Ramos (cell line): ENCODE measurements around the gene SULF2.
"Not testable (repeated sequence)": the region's sequence is repeated elsewhere in the genome, so short reads cannot be mapped to it uniquely, and the experiment has no call there.

ENCODE experiments used
- in situ Hi-C: fragments of 300-500 bp; cut with MboI; formaldehyde crosslinking; loops from one replicate; pipeline ENCODE4 v1.14.3; 2022; ENCODE audit warnings: low sequenced_read_pairs; ENCODE audit not compliant: unreplicated experiment

SULF2 gene

DNA sequence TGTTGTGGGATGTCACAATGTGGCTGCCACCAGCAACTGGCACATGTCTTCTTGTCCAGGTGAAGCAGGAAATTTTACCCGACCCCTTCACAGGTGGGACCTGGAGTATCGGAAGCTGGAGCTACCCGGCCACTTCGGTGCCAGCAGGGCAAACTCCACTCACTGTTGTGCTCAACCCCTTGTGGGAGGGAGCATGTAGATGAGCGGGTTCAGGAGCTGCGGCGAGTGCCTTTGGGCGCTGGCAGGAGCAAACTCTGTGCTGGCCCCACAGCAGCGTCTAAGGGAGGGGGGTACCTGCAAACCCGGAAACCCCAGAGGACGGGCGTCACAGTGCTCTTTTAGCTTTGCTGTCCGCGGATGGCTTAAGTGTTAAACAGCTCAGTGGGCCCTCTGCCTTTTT lies 20.7 kb upstream of the SULF2 start:
- in situ Hi-C loops, result no loop called here

DNA sequence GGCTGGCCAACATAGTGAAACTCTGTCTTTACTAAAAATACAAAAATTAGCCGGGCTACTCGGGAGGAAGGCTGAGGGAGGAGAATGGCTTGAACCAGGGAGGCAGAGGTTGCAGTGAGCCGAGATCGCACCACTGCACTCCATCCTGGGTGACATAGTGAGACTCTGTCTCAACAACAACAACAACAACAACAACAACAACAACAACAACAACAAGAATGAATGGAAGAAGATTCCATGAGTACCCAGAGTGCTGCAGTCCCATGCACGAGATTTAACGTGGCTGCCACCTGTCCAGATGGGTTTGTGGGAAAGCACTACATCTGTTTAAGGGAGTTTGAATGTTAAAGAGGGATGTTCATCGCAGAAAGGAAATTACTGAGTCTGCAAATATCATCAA lies 19.7 kb upstream of the SULF2 start:
- in situ Hi-C loops, result not testable (repeated sequence)

- in situ Hi-C loops, result not testable (repeated sequence)
Measured at GRCh38 chr20:47804224-47804825, 19.0 kb upstream of the SULF2 start.

DNA sequence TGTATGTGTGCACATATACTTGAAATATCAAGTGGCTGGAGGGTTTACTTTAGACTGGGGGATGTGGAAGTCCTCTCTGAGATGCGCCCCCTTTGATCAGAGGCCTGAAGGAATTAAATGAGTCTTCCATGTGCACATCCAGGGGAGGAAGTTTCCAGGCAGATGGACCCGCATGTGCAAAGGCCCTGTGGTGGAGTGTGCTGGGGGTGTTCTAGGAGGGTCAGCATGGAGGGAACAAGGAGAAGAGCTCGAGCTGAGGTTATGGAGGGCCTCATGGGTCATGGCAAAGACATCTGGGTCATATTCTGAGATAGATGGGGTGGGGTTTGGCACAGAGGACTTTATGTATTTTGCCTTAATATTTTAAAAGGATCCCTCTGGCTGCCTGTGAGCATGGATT lies 17.7 kb upstream of the SULF2 start:
- in situ Hi-C loops, result no loop called here

DNA sequence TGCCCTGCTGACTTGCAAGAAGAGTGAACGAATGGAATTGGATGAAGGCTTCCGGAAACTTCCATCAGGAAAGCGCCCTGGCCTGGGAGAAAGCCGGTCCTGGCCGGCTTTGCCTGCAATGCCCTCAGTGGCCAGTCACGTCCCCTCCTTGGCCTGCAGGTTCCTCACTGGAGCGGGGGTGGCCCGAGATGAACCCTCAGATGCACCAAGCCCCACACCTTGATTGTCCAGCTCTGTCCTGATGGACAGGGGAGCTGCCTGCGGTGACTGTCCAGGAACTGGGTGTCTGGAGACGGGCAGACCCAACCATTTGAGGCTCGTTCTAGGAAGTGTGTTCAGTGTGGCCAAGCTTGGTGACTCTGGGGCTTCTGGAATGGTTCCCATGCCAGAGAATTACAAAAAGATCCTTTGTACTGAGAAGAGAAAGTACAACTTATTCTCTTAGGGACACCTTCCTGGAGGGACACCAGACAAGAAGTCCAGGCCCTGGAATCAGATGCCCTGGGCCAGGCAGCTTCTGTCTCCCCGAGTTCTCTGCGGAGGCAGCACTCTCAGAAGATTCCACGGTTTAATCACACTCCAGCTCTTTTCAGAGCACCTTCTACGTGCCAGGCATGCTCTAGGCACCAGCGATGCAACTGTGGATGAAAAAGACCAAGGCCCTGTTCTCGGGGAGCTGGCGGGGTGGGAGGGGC lies 17.1 kb upstream of the SULF2 start:
- in situ Hi-C loops, result no loop called here

GRCh38 chr20:47801759-47802158 lies 16.5 kb upstream of the SULF2 start:
- in situ Hi-C loops, result no loop called here

- in situ Hi-C loops, result no loop called here
Measured at GRCh38 chr20:47801079-47801478, 15.8 kb upstream of the SULF2 start.

DNA sequence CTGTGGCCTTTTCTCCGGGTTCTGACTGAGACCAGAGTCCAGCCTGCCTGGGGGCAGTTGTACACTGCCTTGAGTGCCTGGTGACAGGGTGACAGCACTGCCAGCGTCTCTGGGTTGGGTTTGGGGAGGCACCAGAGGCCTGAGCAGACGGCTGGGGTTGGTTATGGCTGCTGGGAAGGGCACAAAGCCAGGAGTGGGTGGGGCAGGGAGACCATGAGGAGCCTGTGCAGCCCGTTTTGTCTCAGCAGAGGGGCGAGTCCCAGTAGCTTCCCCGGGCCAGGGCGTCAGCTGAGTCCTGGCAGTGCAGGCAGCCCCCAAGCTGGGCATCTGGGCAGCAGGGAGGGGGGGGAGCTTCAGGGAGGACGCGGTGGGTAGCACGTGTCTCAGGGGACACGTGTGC lies 15.3 kb upstream of the SULF2 start:
- in situ Hi-C loops, result no loop called here

GRCh38 chr20:47799116-47799715 lies 13.9 kb upstream of the SULF2 start:
- in situ Hi-C loops, result no loop called here

GRCh38 chr20:47796971-47797370 lies 11.7 kb upstream of the SULF2 start:
- in situ Hi-C loops, result no loop called here

GRCh38 chr20:47795214-47795907 lies 10.1 kb upstream of the SULF2 start:
- in situ Hi-C loops, result no loop called here

- in situ Hi-C loops, result not testable (repeated sequence)
Measured at GRCh38 chr20:47794264-47794663, 9.0 kb upstream of the SULF2 start.

DNA sequence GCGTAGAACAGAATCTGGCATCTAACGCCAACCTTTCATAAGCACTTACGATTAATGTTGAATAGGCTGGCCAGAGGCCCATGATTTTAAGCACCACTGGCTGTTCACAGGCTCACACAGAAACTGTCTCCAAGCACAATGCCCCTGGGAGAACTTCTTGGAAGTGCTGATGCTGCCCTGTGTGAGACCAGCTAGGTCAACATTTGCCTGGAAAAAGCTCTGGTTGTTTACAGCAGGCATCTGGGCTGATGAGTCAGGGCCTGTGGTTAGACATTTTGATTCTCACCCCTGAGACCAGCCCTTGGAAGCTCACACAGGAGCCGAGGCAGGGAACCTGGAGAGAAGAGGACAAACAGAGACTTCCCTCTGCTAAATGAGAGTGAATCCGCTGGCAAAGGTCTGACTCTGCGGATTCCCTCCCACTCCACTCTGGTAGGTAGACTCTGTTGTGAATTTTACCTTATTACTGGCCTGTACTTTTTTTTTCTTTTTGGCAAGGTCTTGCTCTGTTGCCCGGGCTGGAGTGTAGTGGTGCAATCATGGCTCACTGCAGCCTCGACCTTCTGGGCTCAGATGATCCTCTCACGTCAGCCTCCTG lies 6.8 kb upstream of the SULF2 start:
- in situ Hi-C loops, result no loop called here

- in situ Hi-C loops, result no loop called here
Measured at GRCh38 chr20:47791084-47791599, 5.9 kb upstream of the SULF2 start.

DNA sequence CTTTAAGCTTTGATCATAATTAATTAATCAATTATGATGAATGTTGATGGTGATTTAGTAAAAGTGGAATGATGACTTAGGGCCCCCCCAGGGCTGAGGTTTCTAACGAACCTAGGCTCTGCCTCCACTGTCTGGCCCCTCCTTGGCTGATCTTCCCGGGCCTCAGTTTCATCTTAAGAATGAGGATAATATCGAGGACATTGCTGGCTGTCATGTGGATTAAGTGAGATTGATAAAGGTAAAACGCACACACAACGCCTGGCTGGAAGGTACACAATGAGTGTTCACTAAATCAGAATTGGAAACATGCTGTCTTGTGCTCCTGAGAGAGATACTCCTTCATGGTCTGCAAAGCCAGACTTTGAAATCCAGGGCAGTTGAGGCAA lies 5.3 kb upstream of the SULF2 start:
- in situ Hi-C loops, result no loop called here

- in situ Hi-C loops, result no loop called here
Measured at GRCh38 chr20:47789764-47790579, 4.7 kb upstream of the SULF2 start.

DNA sequence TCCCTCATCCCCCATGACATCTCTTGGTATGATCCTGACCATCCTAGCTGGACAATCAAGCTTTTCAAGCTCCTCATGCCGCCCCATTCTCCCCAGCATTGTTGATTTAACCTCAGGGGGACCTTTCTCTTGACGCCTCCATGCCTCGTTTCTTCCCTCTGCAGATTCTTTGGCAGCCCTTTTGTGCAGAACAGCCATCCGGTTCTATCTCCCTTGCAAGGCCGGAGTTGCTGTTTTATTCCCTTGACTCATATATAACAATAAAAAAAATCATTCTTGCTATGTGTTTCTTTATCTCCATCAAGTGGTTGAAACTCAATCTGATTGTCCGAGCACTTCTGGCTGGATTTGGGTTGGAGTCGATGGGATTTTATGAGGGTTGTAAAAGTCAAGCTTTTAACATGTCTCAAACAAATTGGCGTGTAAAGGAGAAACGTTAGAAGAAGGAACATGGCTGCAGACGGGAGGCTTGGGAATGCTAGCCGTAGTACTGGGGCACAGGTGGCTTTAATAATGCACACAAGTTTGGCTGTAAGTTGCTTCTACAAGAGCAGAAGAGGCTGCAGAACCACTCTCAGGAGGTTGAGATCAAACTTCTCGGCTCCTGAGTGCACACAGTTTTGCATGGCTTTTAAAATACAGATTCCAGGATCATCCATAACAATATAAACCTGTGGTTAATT lies 3.9 kb upstream of the SULF2 start:
- in situ Hi-C loops, result no loop called here

GRCh38 chr20:47788741-47789080 lies 3.4 kb upstream of the SULF2 start:
- in situ Hi-C loops, result no loop called here

GRCh38 chr20:47786765-47787107 lies 1.5 kb upstream of the SULF2 start:
- in situ Hi-C loops, result no loop called here
